ENCODE results near the gene MPG. TPM values are rescaled to one million over a fixed set of nuclear protein-coding genes. Genes with fewer than 3 reads are reported as not detected.

Gene MPG
- total RNA-seq, 1 experiment from 2014 or later: 32.6 TPM

- TF ChIP-seq YY1 (IDR thresholded peaks at IDR 0.05; ENCODE audit: extremely low read depth, insufficient replicate concordance, low read depth, low read length) (no peak), FOSL1 (IDR thresholded peaks at IDR 0.05; ENCODE audit: low read depth) (no peak)
Measured at GRCh38 chr16:96935-97381, 18.9 kb downstream of the MPG start (continued).

- ChIA-PET CTCF (interaction anchor here (1.9 to 2.1 kb wide), 4 partner anchors 9 to 264 kb away, joined by 5 to 29 read pairs (median 12); no protein-coding TSS in a partner anchor), RAD21 (ENCODE audit: low non-redundant PET in 1 of 2, low total read pairs in 2 of 2, uncharacterized antibody in 2 of 2, unreplicated experiment in 2 of 2) (no interaction called here), POLR2A (no interaction called here)
- intact Hi-C loops (cut with micrococcal nuclease): loop anchor here (1.0 kb wide), 1 partner anchor 33 kb away; no protein-coding TSS in a partner anchor
- Histone ChIP-seq H3K9ac (ENCODE audit: low read length) (no peak overlapping the region), H3K27me3 (ENCODE audit: insufficient read depth, low read length) (no peaks in the 10 kb centered on the region), H3K9me3 (ENCODE audit: control insufficient read depth in 1 of 2, insufficient read depth in 1 of 2, low read depth in 1 of 2, low read length in 2 of 2) (no peaks in the 10 kb centered on the region), H3K4me1 (ENCODE audit: control insufficient read depth in 1 of 2, insufficient read depth in 2 of 2, low read length in 2 of 2) (no peaks in the 10 kb centered on the region), H3K4me2 (ENCODE audit: low read length) (no peak overlapping the region), H3K36me3 (ENCODE audit: control insufficient read depth in 1 of 2, insufficient read depth in 2 of 2, low read length in 2 of 2) (no peaks in the 10 kb centered on the region; a peak in 1 of 4 replicates), H3K79me2 (ENCODE audit: insufficient read depth, low read length) (no peaks in the 10 kb centered on the region), H4K20me1 (ENCODE audit: insufficient read depth) (no peaks in the 10 kb centered on the region), H3K4me3 (replicated peaks in 1 of 2; ENCODE audit: low read depth in 1 of 2, low read length in 2 of 2) (no peak overlapping the region), H3K9me2 (ENCODE audit: insufficient read depth) (no peaks in the 10 kb centered on the region), H2AFZ (ENCODE audit: low read depth, low read length, poor library complexity, severe bottlenecking) (no peak overlapping the region), H3K27ac (ENCODE audit: low read depth, low read length) (no peak overlapping the region)
- ATAC-seq (no peak), DNase-seq (ENCODE audit: low read depth, low spot score) (no peak)
- no peak for TF ChIP-seq SRF (IDR thresholded peaks at IDR 0.05; ENCODE audit: low read depth)
- TF ChIP-seq JUND (IDR thresholded peaks at IDR 0.05): no peak
- TF ChIP-seq ATF3 (IDR thresholded peaks at IDR 0.05): no peak
- no peak for TF ChIP-seq SIN3A (IDR thresholded peaks at IDR 0.05; ENCODE audit: low read depth)
- TF ChIP-seq, protein P1, sequence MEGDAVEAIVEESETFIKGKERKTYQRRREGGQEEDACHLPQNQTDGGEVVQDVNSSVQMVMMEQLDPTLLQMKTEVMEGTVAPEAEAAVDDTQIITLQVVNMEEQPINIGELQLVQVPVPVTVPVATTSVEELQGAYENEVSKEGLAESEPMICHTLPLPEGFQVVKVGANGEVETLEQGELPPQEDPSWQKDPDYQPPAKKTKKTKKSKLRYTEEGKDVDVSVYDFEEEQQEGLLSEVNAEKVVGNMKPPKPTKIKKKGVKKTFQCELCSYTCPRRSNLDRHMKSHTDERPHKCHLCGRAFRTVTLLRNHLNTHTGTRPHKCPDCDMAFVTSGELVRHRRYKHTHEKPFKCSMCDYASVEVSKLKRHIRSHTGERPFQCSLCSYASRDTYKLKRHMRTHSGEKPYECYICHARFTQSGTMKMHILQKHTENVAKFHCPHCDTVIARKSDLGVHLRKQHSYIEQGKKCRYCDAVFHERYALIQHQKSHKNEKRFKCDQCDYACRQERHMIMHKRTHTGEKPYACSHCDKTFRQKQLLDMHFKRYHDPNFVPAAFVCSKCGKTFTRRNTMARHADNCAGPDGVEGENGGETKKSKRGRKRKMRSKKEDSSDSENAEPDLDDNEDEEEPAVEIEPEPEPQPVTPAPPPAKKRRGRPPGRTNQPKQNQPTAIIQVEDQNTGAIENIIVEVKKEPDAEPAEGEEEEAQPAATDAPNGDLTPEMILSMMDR (IDR thresholded peaks at IDR 0.05 in 2 of 3, conservative IDR thresholded peaks at IDR 0.05 in 1 of 3; ENCODE audit: borderline replicate concordance in 1 of 3, insufficient read depth in 1 of 3, low read depth in 2 of 3, low read length in 2 of 3): no peak
- no peak for TF ChIP-seq RAD21 (IDR thresholded peaks at IDR 0.05; ENCODE audit: low read depth)
- TF ChIP-seq SP1 (IDR thresholded peaks at IDR 0.05; ENCODE audit: low read depth): no peak
- TF ChIP-seq CEBPB (IDR thresholded peaks at IDR 0.05; ENCODE audit: low read depth): no peak
- no peak for TF ChIP-seq ELF1 (IDR thresholded peaks at IDR 0.05; ENCODE audit: borderline replicate concordance, low read depth)
- TF ChIP-seq ZBTB33 (IDR thresholded peaks at IDR 0.05; ENCODE audit: extremely low read depth, insufficient replicate concordance, low read length): no peak
- no peak for TF ChIP-seq CBX3 (IDR thresholded peaks at IDR 0.05; ENCODE audit: low read depth)
- TF ChIP-seq TCF7L2 (IDR thresholded peaks at IDR 0.05; ENCODE audit: borderline replicate concordance, extremely low read depth, insufficient read depth, insufficient read length): no peak
- TF ChIP-seq EGR1 (IDR thresholded peaks at IDR 0.05; ENCODE audit: low read depth): no peak
- TF ChIP-seq POLR2AphosphoS5 (IDR thresholded peaks at IDR 0.05; ENCODE audit: low read depth, low read length): no peak
- TF ChIP-seq POLR2A (IDR thresholded peaks at IDR 0.05; ENCODE audit: borderline replicate concordance, extremely low read depth, insufficient read depth, insufficient read length): no peak
- no TSS peak for BruUV-seq (replicated peaks)
Measured at GRCh38 chr16:97822-98221, 19.8 kb downstream of the MPG start.
